Ishikawa (cell line): ENCODE results near the gene RMDN3.

Source experiments
- CEBPB ChIP-seq: IDR thresholded peaks from 2 replicates; pipeline ENCODE4 v1.6.1; 2012
- CREB1 ChIP-seq: IDR thresholded peaks from 2 replicates; pipeline ENCODE4 v1.6.1; 2012; ENCODE audit warnings: low read depth
- EGR1 ChIP-seq: IDR thresholded peaks from 2 replicates; pipeline ENCODE4 v1.6.1; 2012
- EP300 ChIP-seq: IDR thresholded peaks from 2 replicates; pipeline ENCODE4 v1.6.1; 2012; ENCODE audit warnings: borderline replicate concordance
- FOXM1 ChIP-seq: IDR thresholded peaks from 2 replicates; pipeline ENCODE4 v1.6.1; 2012; ENCODE audit warnings: low read depth, borderline replicate concordance
- NFIC ChIP-seq: IDR thresholded peaks from 2 replicates; pipeline ENCODE4 v1.6.1; 2012
- RAD21 ChIP-seq: IDR thresholded peaks from 2 replicates; pipeline ENCODE4 v1.6.1; 2012; ENCODE audit warnings: low read depth
- TAF1 ChIP-seq: IDR thresholded peaks from 2 replicates; pipeline ENCODE4 v1.6.1; 2012; ENCODE audit warnings: low read depth, mild to moderate bottlenecking
- TCF12 ChIP-seq: IDR thresholded peaks from 2 replicates; pipeline ENCODE4 v1.6.1; 2012; ENCODE audit warnings: low read depth
- TEAD4 ChIP-seq: IDR thresholded peaks from 2 replicates; pipeline ENCODE4 v1.6.1; 2012
- YY1 ChIP-seq: IDR thresholded peaks from 2 replicates; pipeline ENCODE4 v1.6.1; 2012; ENCODE audit warnings: low read depth
- ZBTB7A ChIP-seq: IDR thresholded peaks from 2 replicates; pipeline ENCODE4 v1.6.1; 2012; ENCODE audit warnings: low read depth
- TF ChIP-seq, protein P1 (sequence below): IDR thresholded peaks from 2 replicates; pipeline ENCODE4 v1.6.1; 2012; ENCODE audit warnings: low read depth, mild to moderate bottlenecking
- TF ChIP-seq, protein P2 (sequence below): IDR thresholded peaks from 2 replicates; pipeline ENCODE4 v1.6.1; 2012
- TF ChIP-seq, protein P3 (sequence below): IDR thresholded peaks from 2 replicates; pipeline ENCODE4 v1.6.1; 2012

Gene RMDN3, protein sequence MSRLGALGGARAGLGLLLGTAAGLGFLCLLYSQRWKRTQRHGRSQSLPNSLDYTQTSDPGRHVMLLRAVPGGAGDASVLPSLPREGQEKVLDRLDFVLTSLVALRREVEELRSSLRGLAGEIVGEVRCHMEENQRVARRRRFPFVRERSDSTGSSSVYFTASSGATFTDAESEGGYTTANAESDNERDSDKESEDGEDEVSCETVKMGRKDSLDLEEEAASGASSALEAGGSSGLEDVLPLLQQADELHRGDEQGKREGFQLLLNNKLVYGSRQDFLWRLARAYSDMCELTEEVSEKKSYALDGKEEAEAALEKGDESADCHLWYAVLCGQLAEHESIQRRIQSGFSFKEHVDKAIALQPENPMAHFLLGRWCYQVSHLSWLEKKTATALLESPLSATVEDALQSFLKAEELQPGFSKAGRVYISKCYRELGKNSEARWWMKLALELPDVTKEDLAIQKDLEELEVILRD

DNA sequence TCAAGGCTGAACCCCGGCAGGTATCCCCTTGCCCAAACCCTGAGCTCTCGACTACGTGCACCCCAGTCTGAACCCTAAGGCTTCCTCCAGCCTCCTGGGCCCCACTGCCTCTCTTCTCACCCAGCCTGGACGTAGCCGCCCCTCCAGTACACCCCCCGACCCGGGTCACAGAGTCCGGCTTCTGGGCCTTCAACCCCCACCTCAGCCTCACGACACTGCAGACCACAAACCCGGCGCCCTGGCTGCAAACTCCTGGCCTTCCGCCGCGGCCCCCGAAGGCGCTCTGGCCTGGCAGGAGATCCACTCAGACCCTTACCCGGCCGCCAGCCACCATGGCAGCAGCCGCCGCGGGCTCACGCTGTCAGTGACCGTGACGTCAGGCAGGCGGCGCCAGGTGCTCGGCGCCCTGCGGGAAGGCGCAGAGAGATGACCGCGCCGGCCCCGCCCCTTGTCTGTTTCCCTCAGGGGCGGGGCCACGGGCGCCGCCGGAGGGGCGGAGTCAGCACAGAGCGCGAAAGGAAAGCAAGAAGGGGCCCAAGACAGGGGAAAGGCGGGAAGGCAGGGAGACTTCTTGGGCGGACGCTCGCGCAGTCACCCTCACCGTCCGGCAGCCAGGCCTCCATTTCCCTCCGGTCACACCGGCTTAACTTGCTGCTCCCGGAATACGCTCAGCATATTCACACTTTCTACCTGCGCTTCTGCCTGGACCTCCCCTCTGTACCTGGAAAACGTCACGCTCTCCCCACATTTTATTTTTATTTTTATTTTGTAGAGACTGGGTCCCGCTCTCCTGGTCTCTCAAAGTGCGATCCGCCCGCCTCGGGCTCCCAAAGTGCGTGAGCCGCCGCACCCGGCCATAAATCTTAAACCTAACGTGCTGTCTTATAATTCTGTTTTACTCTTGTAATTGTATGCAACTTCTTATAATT is at the start of gene RMDN3:
TSS of gene RMDN3 (minus strand) at position 372 of the 929 bp plus-strand sequence. CDS start 471 bp downstream, outside the sequence.
- TF ChIP-seq, protein P1, sequence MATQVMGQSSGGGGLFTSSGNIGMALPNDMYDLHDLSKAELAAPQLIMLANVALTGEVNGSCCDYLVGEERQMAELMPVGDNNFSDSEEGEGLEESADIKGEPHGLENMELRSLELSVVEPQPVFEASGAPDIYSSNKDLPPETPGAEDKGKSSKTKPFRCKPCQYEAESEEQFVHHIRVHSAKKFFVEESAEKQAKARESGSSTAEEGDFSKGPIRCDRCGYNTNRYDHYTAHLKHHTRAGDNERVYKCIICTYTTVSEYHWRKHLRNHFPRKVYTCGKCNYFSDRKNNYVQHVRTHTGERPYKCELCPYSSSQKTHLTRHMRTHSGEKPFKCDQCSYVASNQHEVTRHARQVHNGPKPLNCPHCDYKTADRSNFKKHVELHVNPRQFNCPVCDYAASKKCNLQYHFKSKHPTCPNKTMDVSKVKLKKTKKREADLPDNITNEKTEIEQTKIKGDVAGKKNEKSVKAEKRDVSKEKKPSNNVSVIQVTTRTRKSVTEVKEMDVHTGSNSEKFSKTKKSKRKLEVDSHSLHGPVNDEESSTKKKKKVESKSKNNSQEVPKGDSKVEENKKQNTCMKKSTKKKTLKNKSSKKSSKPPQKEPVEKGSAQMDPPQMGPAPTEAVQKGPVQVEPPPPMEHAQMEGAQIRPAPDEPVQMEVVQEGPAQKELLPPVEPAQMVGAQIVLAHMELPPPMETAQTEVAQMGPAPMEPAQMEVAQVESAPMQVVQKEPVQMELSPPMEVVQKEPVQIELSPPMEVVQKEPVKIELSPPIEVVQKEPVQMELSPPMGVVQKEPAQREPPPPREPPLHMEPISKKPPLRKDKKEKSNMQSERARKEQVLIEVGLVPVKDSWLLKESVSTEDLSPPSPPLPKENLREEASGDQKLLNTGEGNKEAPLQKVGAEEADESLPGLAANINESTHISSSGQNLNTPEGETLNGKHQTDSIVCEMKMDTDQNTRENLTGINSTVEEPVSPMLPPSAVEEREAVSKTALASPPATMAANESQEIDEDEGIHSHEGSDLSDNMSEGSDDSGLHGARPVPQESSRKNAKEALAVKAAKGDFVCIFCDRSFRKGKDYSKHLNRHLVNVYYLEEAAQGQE, result no peak
- TF ChIP-seq CREB1 (peak; percentile 99), EGR1 (0 out of 2 replicates have a peak, but pooled peaks have one; percentile 7), CEBPB (no peak), EP300 (no peak), TAF1 (peak; percentile 82), YY1 (peak; percentile 87), TCF12 (peak; percentile 28; the same call in 1 of the 2 replicates), NFIC (no peak), ZBTB7A (peak; percentile 27; the same call in 1 of the 2 replicates), RAD21 (no peak), TEAD4 (no peak)
- TF ChIP-seq, protein P2, sequence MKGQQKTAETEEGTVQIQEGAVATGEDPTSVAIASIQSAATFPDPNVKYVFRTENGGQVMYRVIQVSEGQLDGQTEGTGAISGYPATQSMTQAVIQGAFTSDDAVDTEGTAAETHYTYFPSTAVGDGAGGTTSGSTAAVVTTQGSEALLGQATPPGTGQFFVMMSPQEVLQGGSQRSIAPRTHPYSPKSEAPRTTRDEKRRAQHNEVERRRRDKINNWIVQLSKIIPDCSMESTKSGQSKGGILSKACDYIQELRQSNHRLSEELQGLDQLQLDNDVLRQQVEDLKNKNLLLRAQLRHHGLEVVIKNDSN, result peak; percentile 49; the same call in 1 of the 2 replicates
- TF ChIP-seq, protein P3, sequence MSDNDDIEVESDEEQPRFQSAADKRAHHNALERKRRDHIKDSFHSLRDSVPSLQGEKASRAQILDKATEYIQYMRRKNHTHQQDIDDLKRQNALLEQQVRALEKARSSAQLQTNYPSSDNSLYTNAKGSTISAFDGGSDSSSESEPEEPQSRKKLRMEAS, result peak; percentile 82

DNA sequence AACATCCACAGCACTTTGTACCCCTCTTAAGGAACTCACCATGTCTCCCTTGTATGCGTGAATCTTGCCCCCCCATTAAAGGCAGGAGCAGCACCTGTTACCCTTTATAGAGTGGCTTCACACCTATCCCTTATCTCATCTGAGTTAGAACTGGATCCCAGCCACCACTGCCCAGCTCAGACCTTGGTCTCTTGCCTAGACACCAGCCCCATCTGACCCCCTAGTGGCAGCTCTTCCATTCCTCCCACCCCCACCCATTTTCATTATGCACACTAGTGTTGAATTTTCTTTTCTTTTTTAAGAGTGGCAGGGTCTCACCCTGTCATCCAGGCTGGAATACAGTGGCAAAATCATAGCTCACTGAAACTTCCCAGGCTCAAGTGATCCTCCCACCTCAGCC is 48.6 kb upstream of the RMDN3 start:
- no peak for TF ChIP-seq CREB1
- TF ChIP-seq TAF1, result no peak
- TF ChIP-seq NFIC, result no peak
- TF ChIP-seq, protein P2, result no peak
- TF ChIP-seq TEAD4, result no peak
- TF ChIP-seq RAD21, result no peak
- TF ChIP-seq, protein P1, result no peak

DNA sequence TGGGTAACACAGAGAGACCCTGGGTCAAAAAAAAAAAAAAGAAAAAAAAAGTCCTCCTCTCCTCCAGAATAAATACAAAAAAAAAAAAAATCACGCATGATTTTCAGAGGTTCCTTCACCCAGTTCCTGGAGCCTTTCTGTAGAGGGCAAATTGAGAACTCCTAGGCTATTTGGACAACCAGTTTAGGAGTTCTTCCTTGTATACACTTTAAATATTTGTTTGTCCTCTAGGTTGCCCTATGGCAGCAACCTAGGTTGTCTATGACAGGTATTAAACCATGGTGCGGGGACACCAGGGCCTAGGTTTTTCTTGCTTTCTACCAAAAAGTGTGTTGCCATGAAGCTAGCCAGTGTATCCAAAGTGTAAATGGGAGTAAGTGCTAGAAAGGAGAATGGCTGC is 48.0 kb upstream of the RMDN3 start:
- TF ChIP-seq ZBTB7A, result no peak
- TF ChIP-seq NFIC, result no peak
- no peak for TF ChIP-seq TAF1
- TF ChIP-seq, protein P3, result no peak
- TF ChIP-seq, protein P1, result no peak
- no peak for TF ChIP-seq EGR1
- TF ChIP-seq CREB1, result no peak
- no peak for TF ChIP-seq YY1
- no peak for TF ChIP-seq TCF12
- TF ChIP-seq, protein P2, result no peak
- TF ChIP-seq TEAD4, result no peak
- no peak for TF ChIP-seq EP300
- no peak for TF ChIP-seq FOXM1
- no peak for TF ChIP-seq RAD21
